Mucosa of gallbladder (tissue), 1 donor: ENCODE data around the gene AGXT. TPM values are rescaled to one million over a fixed set of nuclear protein-coding genes. Genes with fewer than 3 reads are reported as not detected.

Source experiments
- DNase-seq: peaks from one replicate; pipeline ENCODE4 v3.0.0-alpha.2; 2020; ENCODE audit warnings: low spot score
- total RNA-seq: library from RNA; stranded (reverse); gene quantifications from one replicate; pipeline ENCODE4 v1.2.1, GENCODE V29; 2021
- donor health status: DM: no; HTN: no; CAD: no.

AGXT gene
- total RNA-seq, 1 donor from 2014 or later, result 1.6 TPM

DNA sequence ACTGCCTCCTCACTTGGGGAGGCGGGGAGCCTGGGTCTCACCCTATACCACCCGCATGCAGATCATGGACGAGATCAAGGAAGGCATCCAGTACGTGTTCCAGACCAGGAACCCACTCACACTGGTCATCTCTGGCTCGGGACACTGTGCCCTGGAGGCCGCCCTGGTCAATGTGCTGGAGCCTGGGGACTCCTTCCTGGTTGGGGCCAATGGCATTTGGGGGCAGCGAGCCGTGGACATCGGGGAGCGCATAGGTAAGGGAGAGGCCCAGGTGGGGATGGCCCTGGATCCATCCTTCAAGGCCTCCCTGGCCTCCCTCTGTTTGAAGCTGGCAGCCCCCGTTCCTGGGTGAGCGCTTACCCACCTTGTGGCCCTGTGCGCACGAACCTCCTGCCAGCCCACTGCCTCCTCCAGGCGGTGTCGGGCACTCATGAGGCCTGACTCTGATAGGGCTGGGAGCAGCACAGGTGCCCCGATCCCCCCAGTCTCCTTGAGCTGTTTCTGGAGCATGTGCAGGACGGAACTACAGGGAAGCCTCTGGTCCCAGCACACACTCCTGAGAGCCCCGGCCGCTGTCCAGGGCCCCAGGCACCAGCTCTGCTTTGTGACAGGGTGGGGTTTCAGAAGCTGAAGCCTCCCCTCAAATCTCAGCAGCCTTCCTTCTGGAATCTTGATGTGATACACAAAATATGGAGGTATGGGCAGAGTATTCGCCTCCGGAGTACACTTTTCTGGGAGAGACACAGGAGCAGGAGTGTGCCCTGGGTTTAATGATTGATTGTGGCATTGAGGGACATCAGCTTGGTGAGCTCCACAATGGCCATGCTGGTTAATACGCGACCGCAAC is 708 bp downstream of the AGXT start:
- no peak for DNase-seq

DNA sequence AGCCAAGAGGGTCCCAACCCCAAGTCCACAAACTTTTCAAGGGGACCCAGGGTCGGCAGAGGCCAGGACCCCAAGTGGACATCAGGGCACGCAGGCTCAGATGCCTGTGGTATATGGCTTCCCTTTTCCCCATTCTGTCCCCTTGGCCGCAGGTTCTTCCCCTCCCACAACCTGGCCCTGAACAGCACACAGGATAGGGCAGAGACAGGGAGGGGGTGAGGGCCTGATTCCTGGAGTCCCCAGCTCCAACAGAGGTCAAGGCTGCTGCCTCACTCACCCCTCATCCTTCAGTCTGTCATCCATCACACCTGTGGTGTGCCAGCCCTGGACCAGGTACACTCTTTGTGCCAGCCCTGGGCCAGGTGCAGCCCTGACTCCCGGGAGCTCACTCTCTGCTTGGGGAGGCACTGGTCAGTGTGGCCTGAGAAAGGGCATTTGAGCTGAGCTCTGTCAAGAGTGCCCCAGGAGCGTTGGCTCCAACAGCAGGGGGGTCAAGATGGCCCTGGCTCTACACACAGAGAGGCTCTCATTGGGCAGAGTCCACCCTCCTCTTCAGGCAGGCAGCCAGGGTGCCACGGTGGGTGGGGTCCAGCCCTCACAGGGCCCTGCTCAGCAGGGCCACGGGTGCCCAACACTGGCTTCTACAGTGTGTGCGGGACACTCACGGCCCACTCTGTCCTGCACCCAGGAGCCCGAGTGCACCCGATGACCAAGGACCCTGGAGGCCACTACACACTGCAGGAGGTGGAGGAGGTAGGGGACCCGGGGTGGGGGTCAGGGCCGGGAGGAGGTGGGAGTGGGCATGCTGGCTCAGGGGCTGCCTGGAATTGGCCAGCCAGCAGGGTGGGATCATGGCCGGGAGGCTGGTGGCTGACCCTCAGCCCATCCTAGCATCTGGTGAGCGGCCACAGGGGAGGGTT is 1.6 kb downstream of the AGXT start:
- DNase-seq, result no peak

DNA sequence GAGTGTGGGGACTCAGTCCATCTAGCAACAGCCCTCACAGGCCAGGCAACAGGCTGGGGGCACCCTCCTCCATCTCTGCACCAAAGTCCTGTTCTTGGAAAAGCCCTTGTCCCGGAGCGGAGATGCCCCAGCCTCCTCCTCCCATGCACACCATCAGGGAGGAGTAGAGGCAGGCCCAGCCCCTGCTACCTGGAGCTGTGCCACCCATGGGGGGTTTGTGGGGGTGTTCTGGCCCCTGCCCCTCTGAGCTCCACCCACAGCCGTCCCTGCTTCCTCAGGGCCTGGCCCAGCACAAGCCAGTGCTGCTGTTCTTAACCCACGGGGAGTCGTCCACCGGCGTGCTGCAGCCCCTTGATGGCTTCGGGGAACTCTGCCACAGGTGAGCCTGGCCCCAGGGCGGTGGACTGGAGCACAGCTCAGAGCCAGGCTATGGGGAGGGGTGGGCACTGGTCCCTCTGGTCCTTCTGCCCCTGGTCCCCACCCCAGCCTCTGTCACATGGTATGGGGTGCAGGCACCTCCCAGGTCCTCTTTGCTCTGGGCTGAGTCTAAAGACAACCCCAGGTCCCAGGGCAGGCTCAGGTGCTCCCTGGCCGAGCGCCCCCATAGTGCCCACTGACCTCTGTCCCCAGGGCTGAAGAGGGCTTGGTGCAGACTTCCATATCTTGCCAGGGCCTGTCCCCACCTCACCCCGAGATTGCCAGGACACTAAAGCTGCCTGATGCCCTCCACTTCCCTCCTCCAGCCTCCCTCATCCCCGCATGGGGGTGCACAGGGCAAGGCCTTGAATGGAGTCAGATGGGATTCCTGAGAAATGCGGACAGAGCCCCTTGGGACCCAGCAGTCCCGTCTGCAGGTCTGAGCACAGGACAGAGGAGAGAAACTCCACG is 2.7 kb downstream of the AGXT start:
- DNase-seq, result no peak

DNA sequence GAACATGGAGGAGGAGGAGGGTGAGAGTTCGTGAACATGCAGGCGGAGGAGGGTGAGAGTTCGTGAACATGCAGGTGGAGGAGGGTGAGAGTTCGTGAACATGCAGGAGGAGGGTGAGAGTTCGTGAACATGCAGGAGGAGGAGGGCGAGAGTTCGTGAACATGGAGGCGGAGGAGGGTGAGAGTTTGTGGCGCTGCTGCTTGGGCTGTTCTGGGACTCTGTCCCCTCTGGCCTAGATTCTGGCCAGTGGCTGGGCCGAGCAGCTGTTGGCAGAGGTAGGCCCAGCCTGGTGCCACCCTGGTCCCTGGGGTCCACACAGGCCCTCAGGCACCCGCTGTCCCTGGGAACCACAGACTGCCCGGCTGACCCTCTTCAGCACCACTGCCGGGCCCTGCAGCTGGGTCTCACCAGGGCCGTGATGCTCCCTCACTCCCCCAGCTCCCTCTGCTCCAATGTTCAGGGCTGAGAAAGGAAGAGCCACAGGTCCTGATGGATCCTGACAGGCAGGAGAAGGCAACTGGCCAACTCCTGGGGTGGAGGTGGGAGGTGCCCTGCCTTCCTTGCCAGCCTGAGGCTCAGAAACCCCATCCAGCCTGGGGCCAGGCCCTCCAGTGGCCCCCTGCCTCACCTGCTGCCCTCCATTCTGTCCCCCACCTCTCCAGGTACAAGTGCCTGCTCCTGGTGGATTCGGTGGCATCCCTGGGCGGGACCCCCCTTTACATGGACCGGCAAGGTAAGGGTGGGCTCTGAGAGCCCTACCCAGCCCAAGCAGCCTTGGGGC is 3.9 kb downstream of the AGXT start:
- DNase-seq, result no peak

DNA sequence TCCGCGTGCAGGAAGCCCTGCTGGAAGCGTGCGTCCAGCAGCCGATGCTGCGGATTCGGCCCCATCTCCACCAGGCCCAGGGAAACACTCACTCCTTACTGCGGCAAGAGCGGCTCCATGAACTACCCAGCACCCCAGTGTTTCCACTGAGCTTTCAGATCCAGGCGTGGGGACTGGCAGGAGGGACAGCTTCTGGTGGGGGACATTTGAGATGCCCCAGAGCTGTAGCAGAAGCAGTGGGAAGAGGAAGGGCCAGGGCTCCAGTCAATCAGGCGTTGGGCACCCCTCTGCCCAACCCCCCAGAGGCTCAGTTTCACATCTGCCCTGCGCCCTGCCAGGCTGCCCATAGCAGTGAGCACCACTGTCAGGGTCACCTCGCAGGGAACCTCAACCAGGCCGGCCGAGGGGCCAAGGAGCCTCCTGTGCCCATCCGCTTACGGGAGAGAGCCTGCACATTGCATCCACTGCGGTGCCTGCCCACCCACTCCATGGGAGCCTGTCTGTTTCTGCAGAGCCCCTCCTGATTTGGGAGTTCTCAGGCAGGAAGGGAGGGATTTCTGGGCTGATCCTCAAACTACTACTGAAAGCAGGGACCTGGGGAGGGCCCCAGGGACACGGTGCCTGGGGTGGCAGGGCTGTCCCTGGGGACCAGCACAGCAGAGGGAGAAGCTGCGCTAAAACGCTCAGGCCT is 4.6 kb downstream of the AGXT start:
- DNase-seq, result no peak

DNA sequence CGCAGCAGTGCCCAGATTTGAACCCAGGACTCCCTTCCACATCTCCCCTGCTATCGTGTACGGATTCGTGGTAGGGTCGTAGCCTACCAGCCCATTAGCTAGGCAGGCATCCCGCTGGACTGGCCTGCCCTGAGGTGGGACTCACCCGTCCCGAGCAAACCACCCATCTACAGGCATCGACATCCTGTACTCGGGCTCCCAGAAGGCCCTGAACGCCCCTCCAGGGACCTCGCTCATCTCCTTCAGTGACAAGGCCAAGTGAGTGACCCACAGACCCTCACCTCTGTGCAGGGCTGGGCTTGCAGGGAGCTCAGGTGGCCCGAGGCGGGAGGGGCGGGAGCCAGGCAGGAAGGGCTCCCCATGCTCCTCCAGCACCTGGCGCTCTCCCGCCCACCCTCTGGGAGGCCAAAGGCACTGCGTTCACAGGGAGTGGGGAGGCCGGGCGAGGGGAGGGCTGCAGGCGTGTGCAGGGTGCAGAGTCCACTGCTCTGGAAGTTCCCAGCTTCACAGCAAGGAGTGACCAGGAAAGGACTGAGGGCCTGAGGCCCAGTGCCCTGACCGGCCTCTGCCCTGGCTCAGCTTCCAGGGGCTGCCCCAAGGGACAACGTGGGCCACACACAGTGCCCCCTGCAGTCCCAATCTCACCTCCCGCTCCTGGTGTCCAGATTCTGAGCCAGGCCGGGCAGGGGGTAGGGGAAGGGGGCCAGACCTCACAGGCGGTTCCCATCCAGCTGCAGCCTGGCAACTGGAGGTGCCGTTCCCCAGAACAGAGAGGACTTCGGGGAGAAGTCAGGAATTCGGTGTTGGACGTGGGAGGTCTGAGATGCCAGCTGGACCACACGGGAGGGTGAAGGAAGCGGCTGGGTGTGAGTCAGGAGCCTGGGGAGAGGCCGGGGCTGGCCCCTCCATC is 5.4 kb downstream of the AGXT start:
- DNase-seq, result peak; percentile 60

DNA sequence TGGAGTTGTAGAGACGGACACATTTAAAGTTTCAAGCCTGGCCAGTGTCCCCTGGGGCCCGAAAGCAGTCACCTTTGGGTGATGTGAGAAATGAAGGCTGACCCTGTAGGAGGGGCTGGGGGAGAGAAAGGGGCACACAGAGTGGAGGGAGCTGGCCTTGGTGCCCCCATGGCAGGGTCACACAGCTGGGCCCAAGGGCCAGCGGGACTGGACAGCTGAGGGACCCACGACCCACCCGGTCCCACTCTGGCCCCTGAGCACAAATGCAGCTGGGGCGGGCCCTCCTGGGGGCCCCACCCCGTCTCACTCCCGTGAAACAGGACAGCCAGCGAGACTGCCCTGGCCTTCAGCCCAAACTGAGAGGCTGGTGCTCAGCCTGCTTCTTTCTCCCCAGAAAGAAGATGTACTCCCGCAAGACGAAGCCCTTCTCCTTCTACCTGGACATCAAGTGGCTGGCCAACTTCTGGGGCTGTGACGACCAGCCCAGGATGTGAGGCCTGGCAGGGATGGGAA is 6.1 kb downstream of the AGXT start:
- DNase-seq, result no peak

DNA sequence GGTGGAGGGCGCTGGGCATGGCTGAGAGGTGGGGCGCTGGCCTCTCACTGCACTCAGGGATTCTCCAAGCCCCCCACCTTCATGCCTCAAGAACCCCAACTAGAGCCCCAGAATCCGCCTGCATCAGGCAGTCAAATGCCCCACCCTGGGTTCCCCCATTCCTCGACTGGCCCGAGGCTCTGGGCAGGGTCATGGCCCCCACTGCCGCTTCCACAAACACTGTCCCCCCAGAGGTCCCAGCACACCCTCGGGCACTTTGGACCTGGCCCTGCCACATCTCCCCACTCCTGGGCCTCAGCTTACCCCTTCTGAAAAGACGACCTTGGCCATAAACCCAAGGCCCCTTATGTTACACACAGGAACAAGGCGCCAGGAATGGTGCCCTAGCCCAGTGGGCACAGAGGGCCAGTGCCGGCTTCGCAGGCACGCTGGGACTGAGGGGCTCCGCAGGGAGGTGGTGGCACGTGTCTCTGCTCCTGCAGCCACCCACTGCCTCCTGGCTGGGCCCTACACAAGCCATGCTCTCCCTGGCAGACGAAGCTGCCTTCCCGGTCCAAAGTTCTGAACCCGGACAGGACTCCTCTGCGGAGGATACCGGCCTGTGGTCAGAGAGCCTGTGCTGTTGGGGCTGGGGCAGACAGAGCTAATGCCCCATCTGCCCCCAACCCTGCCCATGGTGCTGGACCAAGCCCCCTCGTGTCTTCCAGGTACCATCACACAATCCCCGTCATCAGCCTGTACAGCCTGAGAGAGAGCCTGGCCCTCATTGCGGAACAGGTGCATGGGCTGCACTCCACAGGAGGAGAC is 6.8 kb downstream of the AGXT start:
- DNase-seq, result no peak

DNA sequence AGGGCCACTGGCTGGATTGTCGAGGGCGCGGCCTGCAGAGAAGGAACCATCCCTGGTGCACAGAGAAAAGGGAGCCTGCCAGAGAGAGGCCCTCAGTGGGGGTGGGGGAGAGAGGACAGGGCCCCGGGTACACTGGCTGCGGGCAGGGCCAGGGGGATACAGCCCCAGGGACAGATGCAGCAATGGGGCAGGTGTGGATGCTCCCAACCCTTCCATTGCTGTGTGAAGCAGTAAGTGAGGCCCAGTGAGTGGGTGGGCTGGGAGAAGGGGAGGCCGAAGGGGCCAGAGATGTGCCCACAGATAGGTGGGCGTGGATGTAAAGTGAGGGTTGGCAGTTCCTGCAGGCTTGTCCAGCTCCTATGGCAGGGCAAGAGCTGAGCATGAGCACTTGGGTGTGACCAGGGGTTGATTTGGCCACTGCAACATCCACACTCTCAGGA is 7.4 kb downstream of the AGXT start:
- no peak for DNase-seq

DNA sequence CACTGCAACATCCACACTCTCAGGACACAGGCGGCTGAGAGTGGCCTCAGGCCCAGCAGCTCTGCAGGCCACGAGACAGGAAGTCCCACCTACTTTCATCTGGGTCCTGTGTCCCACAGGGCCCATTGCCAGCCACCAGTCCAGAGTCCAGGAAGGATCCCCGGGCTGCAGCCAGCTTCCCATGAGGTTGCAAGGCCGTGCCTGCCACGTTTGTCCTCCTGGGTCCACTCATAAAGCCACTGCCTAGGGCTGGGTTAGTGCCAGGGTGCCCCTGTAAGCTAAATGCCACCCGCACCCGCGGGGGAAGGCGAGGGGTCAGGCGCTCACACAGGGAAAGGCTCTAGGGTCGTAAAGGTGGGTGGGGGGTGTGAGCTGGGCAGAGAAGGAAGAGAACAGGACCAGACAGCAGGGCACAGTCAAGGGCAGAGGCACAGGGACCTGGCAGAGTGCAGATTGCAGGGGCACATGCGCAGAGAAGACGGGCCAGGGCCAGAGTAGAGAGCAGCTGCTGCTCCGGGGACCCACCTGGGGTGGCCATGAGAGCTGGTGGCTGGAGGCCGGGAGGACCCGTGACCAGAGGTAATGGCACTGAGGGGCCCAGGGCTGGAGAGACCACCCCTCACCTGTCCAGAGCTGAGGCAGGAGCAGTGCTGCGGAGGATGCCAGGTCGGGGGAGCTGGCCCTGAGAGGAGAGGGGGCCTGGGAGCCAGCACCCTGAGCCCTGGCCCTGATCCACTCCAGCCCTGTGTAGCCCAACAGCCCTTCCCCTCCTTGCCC is 8.0 kb downstream of the AGXT start:
- peak; percentile 85 for DNase-seq

DNA sequence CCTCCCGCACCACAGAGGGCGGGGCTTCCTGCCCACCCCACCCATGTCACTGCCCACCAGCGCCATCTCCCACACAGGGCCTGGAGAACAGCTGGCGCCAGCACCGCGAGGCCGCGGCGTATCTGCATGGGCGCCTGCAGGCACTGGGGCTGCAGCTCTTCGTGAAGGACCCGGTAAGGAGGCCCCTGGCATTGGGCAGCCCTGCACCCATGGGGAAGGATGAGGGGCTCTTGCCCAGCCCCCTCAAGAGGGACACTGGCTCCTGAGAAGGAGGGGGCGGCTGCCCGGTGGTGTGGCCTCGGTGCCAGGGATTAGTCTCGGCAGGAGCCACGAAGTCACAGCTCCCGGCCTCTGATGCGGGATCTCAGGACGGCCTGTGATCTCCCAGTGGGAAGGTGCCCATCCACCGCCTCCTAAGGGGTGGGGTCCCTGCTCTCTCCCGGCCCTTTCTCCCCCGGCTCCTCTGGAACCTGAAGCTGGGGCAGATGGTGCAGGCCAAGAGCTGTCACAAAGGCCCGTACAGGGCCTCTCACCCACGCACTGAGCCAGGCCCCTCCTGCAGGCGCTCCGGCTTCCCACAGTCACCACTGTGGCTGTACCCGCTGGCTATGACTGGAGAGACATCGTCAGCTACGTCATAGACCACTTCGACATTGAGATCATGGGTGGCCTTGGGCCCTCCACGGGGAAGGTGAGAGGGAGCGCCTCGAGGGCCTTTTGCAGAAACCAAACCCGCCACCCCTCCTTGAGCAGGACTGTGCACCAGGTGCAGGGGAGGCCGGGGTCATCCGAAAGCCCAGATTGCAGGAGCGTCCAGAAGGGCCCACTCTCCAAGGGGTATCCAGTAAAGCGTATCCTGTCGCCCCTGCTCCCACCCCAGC is 9.1 kb downstream of the AGXT start:
- DNase-seq, result no peak

DNA sequence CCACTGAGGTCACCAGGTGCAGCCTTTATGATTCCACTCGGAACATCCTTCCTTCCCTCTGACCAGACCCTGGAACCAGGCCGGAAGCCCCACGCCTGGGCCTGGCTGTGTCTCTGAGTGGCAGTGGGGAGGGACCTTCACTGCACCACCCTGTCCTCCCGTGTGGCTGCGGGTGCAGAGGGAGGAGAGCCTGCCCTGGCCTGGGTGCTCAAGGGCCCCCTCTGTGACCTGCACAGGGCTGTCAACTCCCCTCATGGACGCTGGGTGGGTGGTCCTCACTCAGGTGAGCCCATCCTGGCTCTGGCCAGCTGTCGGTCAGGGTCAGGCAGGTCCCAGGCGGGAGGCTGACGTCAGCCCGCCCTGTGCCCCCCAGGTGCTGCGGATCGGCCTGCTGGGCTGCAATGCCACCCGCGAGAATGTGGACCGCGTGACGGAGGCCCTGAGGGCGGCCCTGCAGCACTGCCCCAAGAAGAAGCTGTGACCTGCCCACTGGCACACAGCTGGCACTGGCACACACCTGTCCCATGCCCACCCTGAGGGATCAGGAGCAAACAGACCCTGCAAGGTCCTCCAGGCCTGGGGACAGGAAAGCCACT is 9.8 kb downstream of the AGXT start:
- DNase-seq, result no peak

DNA sequence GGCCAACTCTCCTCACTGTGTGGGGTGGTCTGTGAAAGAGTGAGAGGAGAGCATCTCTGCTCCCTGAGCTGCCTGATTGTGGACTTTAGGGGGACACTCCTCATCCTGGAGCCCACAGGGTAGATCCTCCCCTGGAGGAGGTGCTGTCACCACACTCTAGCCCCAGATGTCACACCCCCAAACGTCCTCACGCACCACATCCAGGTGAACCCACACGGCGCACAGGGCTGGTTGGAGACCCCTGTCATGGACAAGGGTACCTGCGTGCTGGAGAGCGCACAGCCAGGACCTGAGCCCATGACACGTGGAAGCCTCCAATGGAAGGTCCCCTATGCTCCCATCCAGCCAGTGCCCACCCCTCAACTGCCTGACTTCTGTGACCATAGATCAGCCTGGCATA is 10.5 kb downstream of the AGXT start:
- DNase-seq, result no peak

DNA sequence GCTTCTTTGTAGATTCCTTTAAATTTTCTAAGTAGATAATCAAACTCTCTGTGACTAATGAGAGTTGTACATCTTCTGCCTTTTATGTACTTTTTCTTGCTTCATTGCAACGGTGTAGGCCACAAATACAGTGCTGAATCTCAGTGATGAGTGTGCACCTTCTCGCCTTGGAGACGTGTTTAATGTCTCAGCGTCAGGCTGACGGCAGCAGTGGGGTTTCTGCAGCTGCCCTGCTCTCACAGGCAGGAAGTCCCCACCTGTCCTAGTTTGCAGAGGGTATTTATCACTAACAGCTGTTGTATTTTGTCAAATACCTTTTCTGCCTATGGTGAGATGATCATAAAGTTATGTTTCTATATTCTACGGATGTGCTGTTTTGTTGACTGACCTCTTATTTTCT is 13.3 kb downstream of the AGXT start:
- no peak for DNase-seq

DNA sequence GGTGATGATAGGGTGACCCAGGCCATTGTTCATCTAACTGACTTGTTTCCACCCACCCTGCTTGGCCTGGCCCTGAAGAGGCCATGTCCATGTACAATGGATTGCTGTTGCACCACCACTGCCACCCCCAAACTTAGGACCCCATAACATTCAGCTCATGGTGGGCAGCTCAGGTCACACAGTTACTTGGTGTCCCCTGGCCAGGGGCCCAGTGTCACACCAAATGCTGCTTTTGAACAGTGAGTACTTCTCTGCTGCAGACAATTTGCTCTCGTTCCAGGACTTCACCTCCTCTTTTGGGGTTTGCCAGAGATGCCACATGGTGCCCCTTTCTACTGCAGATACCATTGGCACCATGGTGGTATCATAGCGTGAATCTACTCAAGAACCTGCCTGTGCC is 15.6 kb downstream of the AGXT start:
- DNase-seq, result no peak

DNA sequence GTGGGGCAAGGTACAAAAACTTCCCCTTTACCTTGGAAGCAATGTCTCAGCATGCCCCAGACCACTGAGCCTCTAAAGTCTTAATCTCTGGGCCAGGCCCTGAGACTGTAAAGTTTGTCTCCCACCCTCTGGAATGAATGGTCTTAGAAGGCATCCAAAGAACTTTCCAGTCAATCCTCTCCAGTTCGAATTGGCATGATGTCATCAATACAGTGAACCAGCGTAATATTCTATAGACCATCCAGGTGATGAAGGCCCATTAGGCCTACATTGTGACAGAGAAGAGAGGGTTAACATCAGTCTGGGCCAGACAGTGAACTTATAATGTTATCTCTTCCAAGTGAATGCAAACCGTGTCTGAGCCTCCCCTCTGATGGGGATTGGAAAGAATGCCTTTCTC is 16.1 kb downstream of the AGXT start:
- no peak for DNase-seq
